HG02943 (cell line): ENCODE results near the gene GCG.

ENCODE experiments used
- ATAC-seq: cut with Tn5 transposase; IDR thresholded peaks from one replicate; pipeline ENCODE4 v1.9.1; 2021; ENCODE audit warnings: mild to moderate bottlenecking, low read depth, moderate library complexity; ENCODE audit not compliant: unreplicated experiment

GCG gene

GRCh38 chr2:162106746-162107145 is 45.3 kb downstream of the GCG start:
- ATAC-seq, result no peak

GRCh38 chr2:162106146-162106551 is 45.9 kb downstream of the GCG start:
- no peak for ATAC-seq

GRCh38 chr2:162103443-162104009 is 48.5 kb downstream of the GCG start:
- no peak for ATAC-seq

- no peak for ATAC-seq
Measured at GRCh38 chr2:162100579-162100978, 51.5 kb downstream of the GCG start.

- ATAC-seq, result no peak
Measured at GRCh38 chr2:162099836-162100235, 52.2 kb downstream of the GCG start.
